Stimulated activated CD4-positive, alpha-beta T cell treated with anti-CD3 and anti-CD28 coated beads, Interleukin-12 subunit alpha, Interleukin-12 subunit beta, amount 100 ng/mL, for 4 hours (primary cell): Measurements from ENCODE around the gene CCDC74B.
"Not testable (repeated sequence)": the region's sequence is repeated elsewhere in the genome, so short reads cannot be mapped to it uniquely, and the experiment has no call there.

ENCODE experiments used
- DNase-seq: peaks from one replicate; pipeline ENCODE4 v3.0.0-alpha.2; 2020

Gene CCDC74B

GRCh38 chr2:130143266-130144039 is 1.5 kb downstream of the CCDC74B start:
- not testable (repeated sequence) for DNase-seq

GRCh38 chr2:130142396-130143265 is 2.3 kb downstream of the CCDC74B start:
- DNase-seq = not testable (repeated sequence)

- DNase-seq = not testable (repeated sequence)
Observed at GRCh38 chr2:130141645-130142370, 3.1 kb downstream of the CCDC74B start.

GRCh38 chr2:130141002-130141401 is 3.9 kb downstream of the CCDC74B start:
- DNase-seq = not testable (repeated sequence)

GRCh38 chr2:130140516-130140915 is 4.4 kb downstream of the CCDC74B start:
- not testable (repeated sequence) for DNase-seq

GRCh38 chr2:130139331-130140280 is 5.3 kb downstream of the CCDC74B start:
- not testable (repeated sequence) for DNase-seq

- not testable (repeated sequence) for DNase-seq
Observed at GRCh38 chr2:130138841-130139251, 6.1 kb downstream of the CCDC74B start.

GRCh38 chr2:130138326-130138725 is 6.6 kb downstream of the CCDC74B start:
- not testable (repeated sequence) for DNase-seq

GRCh38 chr2:130137118-130137517 is 7.8 kb downstream of the CCDC74B start:
- DNase-seq = not testable (repeated sequence)

GRCh38 chr2:130136546-130136945 is 8.4 kb downstream of the CCDC74B start:
- DNase-seq = not testable (repeated sequence)

- DNase-seq = no peak
Observed at GRCh38 chr2:130135692-130136541, 9.0 kb downstream of the CCDC74B start.

GRCh38 chr2:130129120-130129829 is 15.6 kb downstream of the CCDC74B start, which contains the start of gene POTEF:
Gene POTEF (minus strand): TSS chr2:130129222. CDS start chr2:130120515, 8,707 bp downstream.
- not testable (repeated sequence) for DNase-seq

GRCh38 chr2:130128464-130128863 is 16.4 kb downstream of the CCDC74B start:
- not testable (repeated sequence) for DNase-seq

- DNase-seq = not testable (repeated sequence)
Observed at GRCh38 chr2:130127726-130128125, 17.2 kb downstream of the CCDC74B start.

- DNase-seq = not testable (repeated sequence)
Observed at GRCh38 chr2:130120924-130121323, 24.0 kb downstream of the CCDC74B start.

- not testable (repeated sequence) for DNase-seq
Observed at GRCh38 chr2:130102597-130103363, 42.1 kb downstream of the CCDC74B start.
